ENCODE results near the gene NR3C2. TPM values are rescaled to one million over a fixed set of nuclear protein-coding genes. Genes with fewer than 3 reads are reported as not detected.
"Not testable (repeated sequence)": the region's sequence is repeated elsewhere in the genome, so short reads cannot be mapped to it uniquely, and the experiment has no call there.

The NR3C2 gene
- polyA plus RNA-seq, 3 donors: 2.7 to 3.7 (median 3.1) TPM

DNA sequence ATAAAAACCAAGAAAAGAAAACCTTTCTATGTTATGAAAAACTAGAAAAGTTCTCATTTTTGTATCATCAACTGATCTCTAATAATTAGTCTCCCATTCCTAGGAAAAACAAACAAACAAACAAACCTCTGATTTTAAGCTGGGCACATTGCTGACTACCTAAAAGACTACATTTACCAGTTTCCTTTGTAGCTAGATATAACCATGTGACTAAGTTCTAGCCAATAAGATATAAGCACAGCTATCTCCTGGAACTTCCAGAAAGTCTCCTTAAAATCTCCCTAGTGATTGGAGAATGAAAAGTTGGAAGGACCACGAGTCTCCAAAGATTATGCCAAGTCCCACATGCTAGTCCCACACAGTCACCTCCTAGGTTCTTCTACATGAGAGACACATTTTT lies 108.9 kb downstream of the NR3C2 start:
- H3K27ac ChIP-seq (ENCODE audit: low read depth, low read length): no peak overlapping the region
- WGBS, 3 donors: 78 to 83% (median 82%) methylated on average over 1 of the region's 1 CpG

DNA sequence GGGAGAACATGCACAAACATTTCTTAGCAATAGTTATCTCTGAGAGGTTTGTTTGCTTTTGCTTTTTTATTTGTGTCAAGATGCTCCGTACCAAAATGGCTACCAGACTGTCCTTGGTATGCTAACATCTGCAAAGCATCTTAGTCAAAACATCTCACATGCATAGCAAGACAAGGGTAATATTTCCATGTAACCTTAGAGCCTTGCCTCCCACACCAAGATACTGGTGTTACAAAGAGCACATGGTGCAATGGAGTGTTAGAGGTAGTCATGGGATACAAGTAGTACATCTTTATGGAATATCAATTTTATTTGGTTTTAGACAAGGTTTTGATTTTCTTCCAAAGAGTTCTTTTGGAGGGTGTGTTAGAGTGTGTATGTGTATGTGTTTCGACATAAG lies 109.7 kb downstream of the NR3C2 start:
- 84 to 95% (median 84%) methylated on average over 2 of the region's 2 CpGs for WGBS, 3 donors
- no peak overlapping the region for H3K27ac ChIP-seq (ENCODE audit: low read depth, low read length)

DNA sequence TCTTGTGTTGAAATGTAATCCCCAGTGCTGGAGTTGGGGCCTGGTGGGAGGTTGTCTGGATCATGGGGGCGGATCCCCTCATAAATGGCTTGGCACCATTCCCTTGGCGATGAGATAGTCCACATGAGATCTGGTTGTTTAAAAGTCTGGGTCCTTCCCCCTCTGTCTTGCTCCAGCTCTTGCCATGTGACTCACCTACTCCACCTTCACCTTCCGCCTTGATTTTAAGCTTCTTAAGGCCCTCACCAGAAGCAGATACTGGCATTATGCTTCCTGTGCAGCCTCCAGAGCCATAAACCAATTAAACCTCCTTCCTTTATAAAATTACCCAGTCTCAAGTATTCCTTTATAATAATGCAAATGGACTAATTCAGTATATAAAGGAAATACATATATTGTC lies 111.5 kb downstream of the NR3C2 start:
- WGBS, 3 donors: 89 to 97% (median 96%) methylated on average over 3 of the region's 3 CpGs
- H3K27ac ChIP-seq (ENCODE audit: low read depth, low read length): no peak overlapping the region

DNA sequence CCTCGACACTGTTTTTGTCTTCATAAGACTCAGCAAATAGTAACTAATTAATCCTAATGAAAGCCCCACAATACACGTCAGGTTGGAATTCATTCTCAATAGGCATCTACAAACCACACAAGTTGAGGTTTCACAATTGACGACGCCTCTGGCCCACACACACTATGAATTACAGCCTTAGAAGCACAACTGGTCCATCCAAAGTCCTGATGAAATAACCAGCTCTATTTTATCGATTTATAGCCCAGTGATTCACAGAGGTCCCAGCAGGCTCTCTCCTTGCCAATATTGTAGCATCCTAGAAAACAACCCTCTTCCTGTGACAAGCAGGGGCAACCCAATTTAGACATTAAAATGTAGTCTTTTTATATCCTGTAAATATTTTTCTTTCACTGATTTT lies 112.1 kb downstream of the NR3C2 start:
- WGBS, 3 donors: 74 to 81% (median 79%) methylated on average over 5 of the region's 5 CpGs

DNA sequence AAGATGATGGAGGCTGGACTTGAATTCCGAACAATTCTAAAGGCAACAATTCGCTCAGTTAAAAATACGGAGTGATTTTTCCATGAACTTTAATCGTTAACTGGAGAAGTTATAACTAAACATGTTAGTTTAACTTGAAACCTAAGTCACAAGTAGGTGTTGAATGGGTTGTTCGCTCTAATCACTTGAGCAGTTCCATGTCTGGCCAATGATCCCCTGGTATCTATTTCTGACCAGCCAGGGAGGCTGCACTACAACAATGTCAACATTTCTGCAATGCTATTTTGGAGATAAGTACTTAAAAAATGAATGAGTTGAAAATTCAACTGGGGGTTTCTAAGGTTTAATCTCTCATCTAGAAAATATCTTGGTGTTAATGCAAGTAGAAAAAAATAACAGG lies 112.5 kb downstream of the NR3C2 start:
- WGBS, 3 donors: 94 to 98% (median 97%) methylated on average over 5 of the region's 5 CpGs
- H3K27ac ChIP-seq (ENCODE audit: low read depth, low read length): no peak overlapping the region

More for the DNA sequence above, 112.1 kb downstream of the NR3C2 start:
- no peak overlapping the region for H3K27ac ChIP-seq (ENCODE audit: low read depth, low read length)

DNA sequence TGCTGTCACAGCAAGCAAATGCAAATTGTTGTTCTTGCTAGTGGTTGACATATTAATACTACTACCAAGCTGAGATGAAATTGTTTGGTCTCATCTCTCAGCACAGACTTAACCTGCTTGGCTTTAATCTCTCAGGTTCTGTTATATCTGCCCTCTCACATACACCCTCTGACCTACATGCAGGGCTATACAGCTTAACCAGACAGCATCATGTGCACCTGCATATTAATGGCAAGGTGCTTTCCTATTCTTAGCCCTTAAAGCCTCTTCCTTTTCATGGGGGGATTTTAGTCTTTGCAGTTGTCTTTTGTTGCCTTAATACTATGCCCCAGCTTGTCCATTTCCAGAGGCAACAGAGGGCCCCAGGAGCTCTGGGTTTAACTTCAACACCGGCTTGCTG lies 114.5 kb downstream of the NR3C2 start:
- WGBS, 3 donors: 95 to 100% (median 100%) methylated on average over 1 of the region's 1 CpG

DNA sequence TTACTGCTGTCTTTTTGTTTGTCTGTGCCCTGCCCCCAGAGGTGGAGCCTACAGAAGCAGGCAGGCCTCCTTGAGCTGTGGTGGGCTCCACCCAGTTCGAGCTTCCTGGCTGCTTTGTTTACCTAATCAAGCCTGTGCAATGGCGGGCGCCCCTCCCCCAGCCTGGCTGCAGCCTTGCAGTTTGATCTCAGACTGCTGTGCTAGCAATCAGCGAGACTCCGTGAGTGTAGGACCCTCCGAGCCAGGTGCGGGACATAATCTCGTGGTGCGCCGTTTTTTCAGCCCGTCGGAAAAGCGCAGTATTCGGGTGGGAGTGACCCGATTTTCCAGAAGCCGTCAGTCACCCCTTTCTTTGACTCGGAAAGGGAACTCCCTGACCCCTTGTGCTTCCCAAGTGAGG lies 118.9 kb downstream of the NR3C2 start:
- H3K27ac ChIP-seq (ENCODE audit: low read depth, low read length): not testable (repeated sequence)
- 71 to 100% (median 86%) methylated on average over 10 to 17 of the region's 17 CpGs for WGBS, 3 donors

More for the DNA sequence above, 114.5 kb downstream of the NR3C2 start:
- no peak overlapping the region for H3K27ac ChIP-seq (ENCODE audit: low read depth, low read length)

DNA sequence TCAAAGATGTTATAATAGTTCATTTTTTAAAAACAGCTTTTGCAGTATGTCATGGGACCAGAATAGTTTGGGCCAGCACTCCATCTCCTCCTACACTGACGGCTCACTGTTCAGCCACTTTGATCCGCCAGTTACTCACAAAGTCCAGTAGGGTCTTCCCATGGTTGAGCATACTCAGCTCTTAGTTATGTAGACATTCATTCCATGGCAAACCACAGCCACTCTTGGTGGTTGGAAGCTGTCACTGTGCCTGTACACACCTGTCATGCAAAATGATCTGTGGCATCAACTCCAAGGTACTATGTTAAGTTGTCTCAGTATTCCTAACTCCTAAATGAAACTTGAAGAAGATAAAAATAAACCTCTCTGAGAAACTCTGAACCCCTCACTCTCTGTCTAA lies 127.2 kb downstream of the NR3C2 start:
- 92 to 99% (median 94%) methylated on average over 2 of the region's 2 CpGs for WGBS, 3 donors
- H3K27ac ChIP-seq (ENCODE audit: low read depth, low read length): no peak overlapping the region

DNA sequence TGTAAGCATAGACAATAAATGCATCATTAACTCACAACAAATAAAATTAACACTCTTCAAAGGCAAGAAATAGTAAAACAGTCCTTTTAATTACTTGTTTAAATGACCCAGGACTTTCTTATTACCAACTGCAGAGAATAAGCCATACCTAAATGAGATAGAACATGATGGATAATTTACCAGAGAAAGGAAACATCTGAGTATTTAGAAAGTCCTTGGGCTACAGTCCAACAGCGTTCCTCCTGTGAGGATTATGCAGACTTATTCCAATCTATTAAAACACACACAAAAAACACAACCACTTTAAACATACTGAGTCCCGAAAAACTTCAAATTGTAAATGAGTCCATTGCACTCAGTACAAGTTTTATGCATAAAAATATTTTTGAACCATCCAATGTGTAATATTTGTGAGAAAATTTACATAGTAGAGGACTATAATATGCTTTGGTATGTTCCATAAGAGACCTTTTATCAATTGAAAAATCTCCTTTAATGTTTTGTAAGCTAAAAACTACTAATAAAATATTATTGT lies 129.2 kb downstream of the NR3C2 start:
- WGBS, 3 donors: 28 to 53% (median 50%) methylated on average over 2 of the region's 2 CpGs
- H3K27ac ChIP-seq (ENCODE audit: low read depth, low read length): no peak overlapping the region

DNA sequence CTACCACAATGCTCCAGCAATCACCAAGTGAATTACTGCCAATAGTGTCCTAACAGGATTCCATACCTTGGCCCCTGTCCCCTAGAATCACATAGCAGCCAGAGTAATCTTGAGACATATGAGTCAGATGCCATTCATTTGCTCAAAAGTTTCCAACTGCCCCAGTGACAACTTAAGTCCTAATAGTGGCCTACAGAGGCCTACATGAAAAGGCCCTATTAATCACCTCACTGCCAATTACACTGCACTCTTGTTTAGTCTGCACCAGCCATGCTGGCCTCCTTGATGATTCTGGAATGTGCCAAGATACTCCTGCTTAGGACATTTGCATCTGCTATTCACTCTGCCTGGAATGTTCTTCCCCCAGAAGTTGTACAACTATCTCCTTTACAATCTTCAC lies 130.7 kb downstream of the NR3C2 start:
- no peak overlapping the region for H3K27ac ChIP-seq (ENCODE audit: low read depth, low read length)

DNA sequence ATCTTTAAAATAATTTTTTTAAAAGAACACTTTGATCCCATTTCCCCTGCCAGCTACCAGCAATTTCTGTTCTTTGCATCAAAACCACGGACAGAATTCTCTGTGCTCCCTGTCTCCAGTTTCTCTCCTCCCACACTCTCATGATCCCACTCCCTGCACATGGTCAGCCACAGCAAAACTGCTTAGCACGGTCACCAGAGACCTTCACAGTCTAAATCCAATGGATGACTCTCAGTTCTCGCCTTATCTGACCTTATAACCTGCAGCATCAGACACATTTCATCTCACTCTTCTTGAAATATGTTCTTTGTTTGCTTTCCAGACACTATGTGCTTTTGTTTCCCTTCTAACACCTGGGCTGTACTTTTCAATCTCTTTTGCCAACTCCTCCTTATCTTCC lies 131.5 kb downstream of the NR3C2 start:
- H3K27ac ChIP-seq (ENCODE audit: low read depth, low read length): no peak overlapping the region
- WGBS, 3 donors: 71 to 91% (median 73%) methylated on average over 3 of the region's 3 CpGs

DNA sequence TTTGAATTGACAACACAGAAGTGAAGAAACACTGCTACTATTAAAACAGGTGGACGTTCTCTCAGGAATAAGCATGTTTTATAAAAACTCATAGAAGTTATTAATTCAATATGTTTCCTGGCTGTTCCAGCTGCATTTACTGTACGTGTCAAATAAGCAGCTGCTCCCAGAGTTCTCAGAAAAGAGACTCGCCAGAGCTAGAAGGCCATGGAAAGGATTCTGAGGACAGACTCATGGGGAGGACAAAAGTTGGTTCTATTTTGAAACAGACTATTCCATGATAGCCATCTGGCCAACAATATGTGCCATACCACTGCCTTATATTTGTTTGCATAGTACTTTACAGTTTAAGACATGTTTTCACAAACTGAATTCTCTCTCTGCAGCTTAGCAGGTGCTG lies 136.5 kb downstream of the NR3C2 start:
- WGBS, 3 donors: 25 to 83% (median 60%) methylated on average over 3 of the region's 3 CpGs
- H3K27ac ChIP-seq (ENCODE audit: low read depth, low read length): no peak overlapping the region

DNA sequence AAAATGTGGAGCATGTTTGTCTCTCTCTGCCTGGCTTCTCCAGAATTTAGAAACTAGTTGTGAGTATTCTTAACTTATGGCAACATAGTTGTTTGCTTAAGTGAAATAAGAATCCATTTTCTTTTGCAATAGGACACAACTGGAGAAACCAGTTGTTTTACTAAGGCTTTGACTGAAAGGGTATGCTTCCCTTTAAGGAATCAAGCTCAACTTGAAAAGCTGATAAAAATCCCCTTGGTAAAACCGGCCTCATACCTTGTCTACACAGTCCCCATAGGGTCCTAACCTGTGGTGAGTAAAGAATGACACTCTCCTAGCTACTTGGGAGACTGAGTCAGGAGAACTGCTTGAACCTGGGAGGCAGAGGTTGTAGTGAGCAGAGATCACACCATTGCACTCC lies 139.8 kb downstream of the NR3C2 start:
- 86 to 90% (median 87%) methylated on average over 1 of the region's 1 CpG for WGBS, 3 donors

DNA sequence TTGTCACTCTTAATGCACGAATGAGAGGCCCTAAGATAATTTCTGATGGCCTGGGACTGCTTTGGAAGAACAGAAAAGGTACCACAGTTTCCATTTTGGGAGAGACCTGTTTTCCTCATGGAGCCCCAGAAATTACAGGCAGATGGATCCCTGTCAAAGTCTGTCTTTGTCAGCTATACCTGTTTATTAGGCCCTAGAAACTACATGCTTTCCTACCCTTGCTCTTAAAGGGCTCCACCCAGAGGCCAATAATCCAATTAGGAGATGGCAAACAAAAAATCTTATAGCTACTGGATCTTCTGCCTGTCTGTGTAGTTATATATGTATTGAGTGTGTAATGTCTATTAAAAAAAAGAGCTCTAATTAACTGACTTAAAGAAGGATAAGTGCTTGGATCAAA lies 141.3 kb downstream of the NR3C2 start:
- 85 to 96% (median 89%) methylated on average over 1 of the region's 1 CpG for WGBS, 3 donors
- H3K27ac ChIP-seq (ENCODE audit: low read depth, low read length): no peak overlapping the region

More for the DNA sequence above, 139.8 kb downstream of the NR3C2 start:
- no peak overlapping the region for H3K27ac ChIP-seq (ENCODE audit: low read depth, low read length)

DNA sequence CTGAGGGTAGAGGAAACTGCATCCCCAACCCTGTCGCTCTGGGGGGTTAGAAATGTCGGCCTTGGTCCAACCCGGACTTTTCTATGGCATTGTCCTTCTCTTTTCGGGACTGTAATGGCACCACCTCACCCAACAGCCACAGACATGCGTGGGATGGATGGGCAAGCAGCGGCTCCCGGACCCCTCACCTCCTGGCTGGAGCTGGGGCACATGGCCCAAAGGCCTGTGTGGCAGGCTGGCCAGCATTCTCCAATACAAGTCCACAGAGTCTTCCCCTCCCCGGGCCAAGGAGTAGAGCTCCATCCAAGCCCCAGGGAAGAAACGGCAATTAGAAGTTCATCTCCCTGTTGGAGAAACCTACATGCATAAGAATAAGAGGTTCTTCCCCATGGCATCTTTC lies 142.9 kb downstream of the NR3C2 start:
- WGBS, 3 donors: 90 to 98% (median 94%) methylated on average over 9 of the region's 9 CpGs

DNA sequence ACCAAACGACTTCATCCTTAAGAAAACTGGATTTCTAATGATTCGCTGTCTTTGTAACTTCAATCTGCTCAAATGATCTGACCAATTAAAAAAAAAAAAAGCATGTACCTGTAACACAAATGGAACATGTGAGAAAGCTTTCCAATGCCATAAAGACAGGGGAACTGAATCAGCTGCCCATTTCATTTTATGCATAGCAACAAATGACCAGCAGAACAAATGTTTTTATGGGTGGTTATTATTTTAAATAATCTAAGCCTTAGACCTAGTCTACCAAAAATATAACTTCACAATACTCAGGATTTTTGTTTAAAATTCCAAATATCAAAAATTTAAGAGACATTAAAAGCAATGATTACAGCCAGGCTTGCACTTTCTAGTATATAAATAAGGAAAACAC lies 145.7 kb downstream of the NR3C2 start:
- whole genome bisulfite sequencing, 3 donors: 92 to 94% (median 94%) methylated on average over 2 of the region's 2 CpGs

More for the DNA sequence above, 142.9 kb downstream of the NR3C2 start:
- H3K27ac ChIP-seq (ENCODE audit: low read depth, low read length): no peak overlapping the region

DNA sequence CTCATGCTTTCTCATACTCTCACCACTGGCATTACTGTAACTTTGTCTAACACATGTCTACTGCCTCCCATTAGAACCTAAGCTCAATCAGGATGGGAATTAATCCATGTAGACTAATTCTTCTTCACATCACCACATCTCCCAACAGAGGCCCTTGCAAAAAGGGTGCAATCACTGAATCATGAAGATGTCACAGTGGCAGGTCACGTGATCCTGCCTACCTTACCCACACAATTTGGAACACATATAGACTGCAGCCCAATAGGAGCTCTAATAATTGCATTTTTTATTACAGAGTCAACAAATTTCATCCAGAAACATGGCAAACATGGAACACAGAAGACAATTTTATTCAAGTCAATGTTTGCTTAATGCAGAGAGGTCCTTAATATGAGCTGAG lies 146.6 kb downstream of the NR3C2 start:
- H3K27ac ChIP-seq (ENCODE audit: low read depth, low read length): no peak overlapping the region
- 89 to 100% (median 96%) methylated on average over 1 of the region's 1 CpG for WGBS, 3 donors

More for the DNA sequence above, 145.7 kb downstream of the NR3C2 start:
- H3K27ac ChIP-seq (ENCODE audit: low read depth, low read length): no peak overlapping the region

DNA sequence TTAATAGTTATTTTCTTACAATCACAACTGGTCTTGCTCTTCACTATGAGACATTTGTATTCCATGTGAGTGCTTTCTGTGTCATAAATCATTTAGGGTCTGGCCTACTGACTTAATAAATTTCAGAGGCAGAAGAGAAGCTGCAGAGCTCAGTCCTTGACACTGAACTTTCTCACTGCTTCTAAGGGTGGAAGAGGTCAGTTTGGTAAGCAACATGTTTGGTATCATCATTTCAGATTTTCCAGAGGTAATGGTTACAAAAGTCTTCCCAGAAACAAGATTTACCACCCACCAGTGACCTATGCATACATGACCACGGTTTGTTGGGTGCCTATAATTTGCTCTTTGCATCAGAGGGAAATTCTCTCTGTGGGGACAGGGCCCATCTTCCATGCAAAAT lies 148.6 kb downstream of the NR3C2 start:
- no peak overlapping the region for H3K27ac ChIP-seq (ENCODE audit: low read depth, low read length)
- 84 to 93% (median 89%) methylated on average over 1 of the region's 1 CpG for WGBS, 3 donors

DNA sequence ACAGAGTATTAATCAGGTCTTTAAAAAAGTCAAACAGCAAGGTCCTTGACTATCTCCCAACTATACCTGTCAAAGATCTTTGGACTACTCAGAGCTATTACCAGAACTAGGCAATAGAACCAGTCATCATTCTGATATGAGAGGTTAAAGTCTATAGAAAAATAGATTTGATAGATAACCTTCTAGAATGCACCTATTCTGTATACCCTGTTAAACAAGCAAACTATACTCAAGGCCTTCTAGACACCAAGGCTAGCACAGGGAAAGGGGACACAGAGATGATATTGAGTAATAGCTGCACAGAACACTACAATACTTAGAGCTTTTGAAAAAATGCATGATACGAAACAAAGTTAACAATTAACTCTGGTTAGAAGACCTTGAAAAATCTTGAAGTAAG lies 149.5 kb downstream of the NR3C2 start:
- WGBS, 3 donors: 38 to 96% (median 87%) methylated on average over 1 of the region's 1 CpG
- H3K27ac ChIP-seq (ENCODE audit: low read depth, low read length): no peak overlapping the region

DNA sequence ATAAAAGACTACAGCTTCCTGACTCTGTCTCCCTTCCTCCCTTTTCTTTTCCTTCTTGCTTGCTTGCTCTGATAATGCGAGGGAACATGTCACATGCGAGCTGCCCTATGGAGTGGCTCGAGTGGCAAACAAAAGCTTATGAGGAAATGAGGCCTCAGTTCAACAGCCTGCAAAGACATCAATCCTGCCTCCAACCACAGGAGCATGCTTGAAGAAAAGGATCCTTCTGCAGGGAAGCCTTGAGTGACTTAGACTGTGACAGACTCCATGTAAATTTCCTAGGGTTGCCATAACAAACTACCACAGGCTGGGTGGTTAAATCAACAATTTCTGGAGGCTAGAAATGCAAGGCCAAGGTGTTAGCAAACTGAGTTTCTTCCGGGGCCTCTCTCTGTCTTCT lies 152.5 kb downstream of the NR3C2 start:
- H3K27ac ChIP-seq (ENCODE audit: low read depth, low read length): no peak overlapping the region
- 74 to 81% (median 75%) methylated on average over 4 of the region's 4 CpGs for WGBS, 3 donors

DNA sequence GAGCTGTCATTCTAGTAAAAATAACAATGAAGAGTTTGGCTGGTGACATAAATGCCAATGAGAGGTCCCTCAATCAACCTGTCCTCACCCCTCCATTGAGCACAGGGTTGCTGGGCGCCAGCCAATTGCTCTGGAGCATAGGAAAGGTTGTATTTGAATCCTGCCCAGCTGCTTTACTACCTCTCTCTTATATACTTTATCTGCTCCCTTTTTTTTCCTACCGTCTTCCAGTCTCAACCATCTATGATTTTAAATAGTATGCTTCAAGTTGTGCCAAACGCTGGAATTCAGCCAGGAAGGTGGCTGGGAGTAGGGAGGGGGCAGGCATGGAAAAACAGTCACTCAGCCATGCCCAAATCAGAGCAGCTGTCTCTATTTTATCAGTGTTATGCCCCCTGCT lies 153.8 kb downstream of the NR3C2 start:
- no peak overlapping the region for H3K27ac ChIP-seq (ENCODE audit: low read depth, low read length)
- WGBS, 3 donors: 44 to 45% (median 45%) methylated on average over 3 of the region's 3 CpGs

Data from adipose tissue (tissue), 3 donors.